GM12878 (cell line): Measurements from ENCODE around the gene SARS2. TPM values are rescaled to one million over a fixed set of nuclear protein-coding genes. Genes with fewer than 3 reads are reported as not detected.

ENCODE experiments used
- ATAC-seq: fragments of 200-7000 bp; cut with Tn5 transposase; 3 replicates; pipeline ENCODE4 v1.9.1; 2020; ENCODE audit warnings: mild to moderate bottlenecking, moderate library complexity
- BruUV-seq: library from RNA; stranded (reverse); fragments of 400-500 nt; replicated peaks from 2 replicates; lab custom pipeline; 2021; lab: Mats Ljungman, UMichigan
- CTCF ChIA-PET: fragments of 300-600 bp; sonication (Branson Sonifier 250); formaldehyde crosslinking; extraction: SDS; loops from one replicate; lab custom pipeline; 2021; ENCODE audit warnings: inconsistent platforms; lab: Yijun Ruan, JAX
- POLR2A ChIA-PET: fragments of 350-600 bp; formaldehyde crosslinking; extraction: SDS; loops from one replicate; lab custom pipeline; 2021; ENCODE audit warnings: inconsistent platforms; lab: Charles Lee
- RAD21 ChIA-PET: fragments of 300-600 bp; sonication (Branson Sonifier 250); formaldehyde crosslinking; loops from one replicate; lab custom pipeline; 2023; ENCODE audit warnings: antibody characterized with exemption; ENCODE audit not compliant: unreplicated experiment; lab: Charles Lee
- SMC1A ChIA-PET: fragments of 300-600 bp; sonication (Branson Sonifier 250); formaldehyde crosslinking; loops from one replicate; lab custom pipeline; 2023; ENCODE audit not compliant: unreplicated experiment, uncharacterized antibody; lab: Charles Lee
- DNase-seq: peaks from one replicate; pipeline ENCODE4 v3.0.0-alpha.2; 2011; ENCODE audit warnings: low read depth, low spot score
- FAIRE-seq: peaks from 3 replicates; lab custom pipeline; 2011; peaks lifted over from hg19 to GRCh38; lab: Jason Lieb, UNC
- H2AFZ ChIP-seq: 2 replicates; pipeline ENCODE4 v1.6.0; 2011; ENCODE audit warnings: low read depth, low read length, control low read depth; ENCODE audit not compliant: control insufficient read depth
- H3K27ac ChIP-seq: 2 replicates; pipeline ENCODE4 v1.5.1; 2011; ENCODE audit warnings: control low read depth; ENCODE audit not compliant: control insufficient read depth, insufficient read depth
- H3K27me3 ChIP-seq, 2 experiments: replicated peaks in 1 of 2; 2 replicates each; pipeline versions ENCODE4 v1.6.0 to v1.6.1; 2011; ENCODE audit warnings: low read length in 1 of 2; ENCODE audit not compliant: control insufficient read depth in 2 of 2, insufficient read depth in 2 of 2
- H3K36me3 ChIP-seq, 2 experiments: 2 replicates each; pipeline ENCODE4 v1.5.1; 2011; ENCODE audit warnings: low read length in 1 of 2; ENCODE audit not compliant: control insufficient read depth in 2 of 2, insufficient read depth in 2 of 2
- H3K4me1 ChIP-seq: 2 replicates; pipeline ENCODE4 v1.6.1; 2011; ENCODE audit warnings: mild to moderate bottlenecking, low read length, moderate library complexity, mixed read lengths; ENCODE audit not compliant: control insufficient read depth, insufficient read depth
- H3K4me2 ChIP-seq: 2 replicates; pipeline ENCODE4 v1.6.0; 2011; ENCODE audit warnings: control low read depth; ENCODE audit not compliant: control insufficient read depth, insufficient read depth
- H3K4me3 ChIP-seq: fragments of 200-600 bp; sonication (generic); 2 replicates; pipeline ENCODE4 v1.5.1; 2016
- H3K79me2 ChIP-seq: 2 replicates; pipeline ENCODE4 v1.6.0; 2011; ENCODE audit warnings: low read length; ENCODE audit not compliant: control insufficient read depth, insufficient read depth
- H3K9ac ChIP-seq: 2 replicates; pipeline ENCODE4 v1.8.0; 2011; ENCODE audit warnings: low read length, control low read depth, mixed read lengths; ENCODE audit not compliant: control insufficient read depth, insufficient read depth
- H3K9me3 ChIP-seq: replicated peaks from 3 replicates; pipeline ENCODE4 v1.5.1; 2011; ENCODE audit warnings: mild to moderate bottlenecking, low read length; ENCODE audit not compliant: control insufficient read depth, insufficient read depth
- H4K20me1 ChIP-seq: 2 replicates; pipeline ENCODE4 v1.6.0; 2011; ENCODE audit not compliant: control insufficient read depth, insufficient read depth
- POLR2AphosphoS5 ChIP-seq: IDR thresholded peaks from 2 replicates; pipeline ENCODE4 v1.6.1; 2011; ENCODE audit warnings: mild to moderate bottlenecking, low read length, inconsistent platforms
- YY1 ChIP-seq: IDR thresholded peaks from 2 replicates; pipeline ENCODE4 v1.6.1; 2011; ENCODE audit warnings: low read depth, mild to moderate bottlenecking, low read length
- WGBS: methylation state at CpG from one replicate; pipeline ENCODE4 v1.1.6; 2016; ENCODE audit warnings: low lambda C conversion rate; ENCODE audit not compliant: insufficient replicate concordance, insufficient coverage; ENCODE audit errors: missing lambda C conversion rate; 5-methylcytosine and 5-hydroxymethylcytosine counted together
- in situ Hi-C: fragments of 300-500 bp; cut with MboI; formaldehyde crosslinking; loops from 9 replicates; pipeline ENCODE4 v1.14.3; 2018; ENCODE audit warnings: mixed read lengths
- intact Hi-C: fragments of 100-400 bp; cut with micrococcal nuclease; formaldehyde crosslinking; loops from one replicate; pipeline ENCODE4 v1.14.2; 2022; ENCODE audit not compliant: unreplicated experiment
- polyA plus RNA-seq, 11 experiments: library from polyadenylated mRNA; depleted of rRNA in 4 of 11; unstranded in 6 of 11; stranded (reverse) in 5 of 11; fragments of >200 nt; fragmentation: Nextera tagmentation in 4 of 11; fragmentation: Illumina TruSeq in 1 of 11; extraction: Ambion mirVana in 4 of 11; extraction: Trizol in 1 of 11; gene quantifications; 1 replicate in 1 of 11; 2 replicates in 10 of 11; pipeline versions ENCODE4 v1.2.1 to v1.2.3, GENCODE V29; 2011 to 2016; ENCODE audit warnings: inconsistent platforms in 2 of 11, missing spikeins in 2 of 11, low read depth in 1 of 11
- total RNA-seq, 4 experiments: library from RNA; depleted of rRNA in 3 of 4; stranded (reverse); fragments of >200 nt in 3 of 4; fragmentation: Illumina TruSeq in 1 of 4; extraction: Trizol in 1 of 4; gene quantifications; 2 replicates each; pipeline versions ENCODE4 v1.2.1 to v1.2.3, GENCODE V29; 2013 to 2021

SARS2 gene
- total and polyA plus RNA-seq, 10 of the 15 experiments (the other 5 are each of a cell fraction or from before 2014, with no cell fraction given) = 2.6 to 50.3 (median 27.5) TPM

DNA sequence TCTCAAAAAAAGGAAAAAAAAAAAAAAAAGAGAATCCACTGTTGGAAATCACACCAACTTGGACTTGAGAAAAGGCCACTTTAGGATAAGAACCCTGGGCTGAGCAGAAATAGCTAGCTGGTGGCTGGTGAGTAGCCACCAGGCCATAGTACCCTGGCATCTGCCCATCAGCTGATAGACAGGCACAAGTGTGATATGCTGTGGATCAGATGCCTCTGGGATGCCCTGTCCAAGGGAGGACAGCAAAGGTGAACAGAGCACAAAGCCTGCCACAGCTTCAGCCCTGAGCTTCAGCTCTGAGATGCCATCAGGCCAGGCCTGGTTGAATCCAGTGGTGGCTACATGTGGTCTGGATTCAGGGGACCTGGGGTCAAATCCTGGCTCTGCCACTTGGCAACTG lies 39.9 kb downstream of the SARS2 start:
- H3K36me3 ChIP-seq = no peaks in the 10 kb centered on the region; a peak in 1 of 4 replicates
- ChIA-PET RAD21 (no interaction called here), POLR2A (interaction anchor here (0.6 kb wide), 1 partner anchor 659 kb away, joined by 3 read pairs; no protein-coding TSS in a partner anchor), CTCF (interaction anchor here (5.8 kb wide), 1 partner anchor 13 kb away, joined by 62 read pairs; the partner anchor contains the start of gene RINL), SMC1A (no interaction called here)
- H2AFZ ChIP-seq = no peak overlapping the region
- H3K79me2 ChIP-seq = no peaks in the 10 kb centered on the region
- FAIRE-seq = no peak
- no peak overlapping the region for H3K27ac ChIP-seq
- no peaks in the 10 kb centered on the region for H4K20me1 ChIP-seq
- H3K9me3 ChIP-seq = no peaks in the 10 kb centered on the region
- no TSS peak for BruUV-seq
- H3K4me1 ChIP-seq = no peaks in the 10 kb centered on the region
- H3K27me3 ChIP-seq = no peaks in the 10 kb centered on the region
- no peak for DNase-seq
- intact Hi-C loops (no loop called here), in situ Hi-C loops (no loop called here)
- no peak overlapping the region for H3K4me3 ChIP-seq
- H3K9ac ChIP-seq = no peak overlapping the region
- no peak for TF ChIP-seq POLR2AphosphoS5
- no peak overlapping the region for H3K4me2 ChIP-seq
- ATAC-seq = no peak

GRCh38 chr19:38889803-38890202 lies 40.8 kb downstream of the SARS2 start:
- Histone ChIP-seq H4K20me1 (no peaks in the 10 kb centered on the region), H3K4me1 (no peaks in the 10 kb centered on the region), H3K9ac (no peak overlapping the region), H3K79me2 (no peaks in the 10 kb centered on the region), H3K27me3 (no peaks in the 10 kb centered on the region), H2AFZ (no peak overlapping the region), H3K36me3 (no peaks in the 10 kb centered on the region; a peak in 1 of 4 replicates), H3K4me3 (no peak overlapping the region), H3K4me2 (no peak overlapping the region), H3K9me3 (no peaks in the 10 kb centered on the region), H3K27ac (no peak overlapping the region)
- intact Hi-C loops (loop anchor here (10.0 kb wide), 2 partner anchors 55 to 105 kb away; partner anchors contain the start of genes ECH1 and LGALS7B), in situ Hi-C loops (no loop called here)
- DNase-seq (no peak), ATAC-seq (no peak), FAIRE-seq (no peak)
- POLR2A ChIA-PET = no interaction called here
- TF ChIP-seq YY1 = no peak
- CTCF ChIA-PET = interaction anchor here (5.8 kb wide), 1 partner anchor 12 kb away, joined by 62 read pairs; the partner anchor contains the start of gene RINL
- RAD21 ChIA-PET = no interaction called here
- BruUV-seq = no TSS peak
- whole genome bisulfite sequencing = 76% methylated on average over 8 of the region's 8 CpGs
- SMC1A ChIA-PET = no interaction called here
